T-helper 1 cell treated with Interleukin-12 subunit alpha and Interleukin-12 subunit beta and Interleukin-4 antibody, amounts not matched to agents 30 μg/mL and 1 μg/mL, for 36 hours (primary cell): ENCODE measurements around the gene ARMC2.
"Not testable (repeated sequence)": the region's sequence is repeated elsewhere in the genome, so short reads cannot be mapped to it uniquely, and the experiment has no call there.

Source experiments
- H3K27ac Mint-ChIP-seq: one replicate; pipeline ENCODE4 v1.8.0; 2021; ENCODE audit warnings: mild to moderate bottlenecking, mixed read lengths
- H3K27me3 Mint-ChIP-seq: one replicate; pipeline ENCODE4 v1.8.0; 2021; ENCODE audit warnings: low read depth, mixed read lengths
- H3K36me3 Mint-ChIP-seq: one replicate; pipeline ENCODE4 v1.8.0; 2021; ENCODE audit warnings: low read depth, mixed read lengths
- H3K4me1 Mint-ChIP-seq: one replicate; pipeline ENCODE4 v1.8.0; 2021; ENCODE audit warnings: low read depth, mixed read lengths
- H3K4me3 Mint-ChIP-seq: one replicate; pipeline ENCODE4 v1.8.0; 2021; ENCODE audit warnings: mild to moderate bottlenecking, moderate library complexity, mixed read lengths
- H3K9me3 Mint-ChIP-seq: one replicate; pipeline ENCODE4 v1.8.0; 2021; ENCODE audit warnings: mixed read lengths

The ARMC2 gene

DNA sequence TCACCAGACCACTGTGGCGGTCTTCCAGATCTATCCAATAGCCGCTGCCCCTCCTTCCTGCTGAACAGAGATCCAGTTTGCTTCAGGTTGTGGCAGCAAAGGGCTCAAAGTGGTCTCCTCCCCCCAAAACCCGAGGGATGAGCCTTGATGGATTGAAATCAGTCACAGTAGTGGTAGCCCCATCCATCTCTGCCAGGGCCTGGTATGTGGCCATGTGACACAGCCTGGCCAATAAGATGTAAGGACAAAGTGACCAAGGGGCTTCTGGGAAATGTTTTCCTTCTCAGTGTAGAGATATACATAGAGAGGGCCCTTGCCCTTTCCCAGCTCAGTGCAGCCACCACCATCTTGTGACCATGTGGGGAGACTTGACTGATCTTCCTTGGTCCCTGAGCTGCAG, 4.1 kb upstream of the ARMC2 start:
- Mint-ChIP-seq H3K36me3 (no peaks in the 10 kb centered on the region), H3K27ac (no peak overlapping the region), H3K9me3 (no peaks in the 10 kb centered on the region), H3K4me1 (peaks cover 12% of the 10 kb centered on the region), H3K27me3 (peaks cover 50% of the 10 kb centered on the region), H3K4me3 (no peak overlapping the region)

DNA sequence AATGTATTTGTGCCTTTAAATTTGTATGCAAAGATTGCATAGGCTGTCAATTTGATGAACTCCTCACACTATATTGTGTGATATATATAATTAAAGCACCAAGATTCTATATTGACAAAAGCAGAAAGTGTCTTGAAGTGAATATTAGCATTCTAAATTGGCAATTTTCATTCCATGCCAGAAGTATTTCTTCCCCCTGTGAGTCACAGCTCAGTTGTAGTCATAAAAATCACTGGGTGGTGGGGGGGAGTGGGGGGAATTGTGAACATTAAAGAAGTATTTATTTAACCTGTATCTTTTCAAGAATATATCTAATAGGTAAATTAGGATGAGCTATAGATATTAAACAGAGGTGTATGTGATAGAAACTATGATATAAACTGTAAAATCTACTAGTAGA, 3.1 kb upstream of the ARMC2 start:
- Mint-ChIP-seq H3K4me1 (peaks cover 12% of the 10 kb centered on the region), H3K27ac (no peak overlapping the region), H3K9me3 (no peaks in the 10 kb centered on the region), H3K4me3 (no peak overlapping the region), H3K36me3 (no peaks in the 10 kb centered on the region), H3K27me3 (peaks cover 52% of the 10 kb centered on the region)

DNA sequence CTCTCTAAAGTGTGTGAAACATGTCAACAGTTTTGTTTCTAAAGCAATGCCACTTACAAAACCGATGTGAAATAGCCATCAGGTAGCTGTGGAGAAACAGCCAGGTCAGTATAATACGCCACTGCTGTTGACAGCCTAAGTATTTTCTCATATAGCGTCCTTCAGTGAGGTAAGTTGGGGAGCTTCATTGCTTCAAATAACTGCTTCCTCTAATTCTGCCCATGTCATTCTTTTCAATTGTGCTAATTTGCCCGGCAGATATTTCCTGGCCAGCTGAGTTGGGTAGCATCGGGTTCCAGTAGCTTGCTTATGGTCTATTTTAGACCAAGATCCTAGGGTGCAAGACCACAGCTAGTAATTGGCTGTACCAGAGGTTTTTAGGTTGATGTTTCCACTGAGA, 2.1 kb upstream of the ARMC2 start:
- peaks cover 60% of the 10 kb centered on the region for H3K27me3 Mint-ChIP-seq
- peaks cover 15% of the 10 kb centered on the region for H3K4me1 Mint-ChIP-seq
- no peak overlapping the region for H3K27ac Mint-ChIP-seq
- no peak overlapping the region for H3K4me3 Mint-ChIP-seq
- H3K36me3 Mint-ChIP-seq, result no peaks in the 10 kb centered on the region
- H3K9me3 Mint-ChIP-seq, result no peaks in the 10 kb centered on the region

DNA sequence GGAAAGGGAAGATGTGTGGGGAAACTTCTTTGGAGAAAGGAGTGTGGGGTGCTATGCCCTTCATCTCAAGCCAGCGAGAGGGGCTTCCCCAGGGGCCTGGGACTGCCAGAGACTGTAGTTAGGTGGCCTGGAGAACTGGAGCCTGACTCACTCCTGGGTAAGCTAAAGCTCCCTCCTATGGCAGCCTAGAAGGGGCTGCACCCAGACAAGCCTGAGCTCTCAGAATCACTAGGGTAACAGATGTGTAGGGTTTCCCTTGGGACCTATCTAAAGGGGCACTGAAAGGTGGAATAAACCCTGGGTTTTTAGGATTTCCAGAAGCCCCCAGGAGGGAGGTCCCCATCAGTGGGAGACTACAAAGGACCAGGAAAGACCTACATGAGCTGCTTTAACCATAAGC, 1.6 kb upstream of the ARMC2 start:
- H3K4me3 Mint-ChIP-seq, result no peak overlapping the region
- no peaks in the 10 kb centered on the region for H3K9me3 Mint-ChIP-seq
- no peak overlapping the region for H3K27ac Mint-ChIP-seq
- peaks cover 15% of the 10 kb centered on the region for H3K4me1 Mint-ChIP-seq
- H3K27me3 Mint-ChIP-seq, result peaks cover 58% of the 10 kb centered on the region
- no peaks in the 10 kb centered on the region for H3K36me3 Mint-ChIP-seq

DNA sequence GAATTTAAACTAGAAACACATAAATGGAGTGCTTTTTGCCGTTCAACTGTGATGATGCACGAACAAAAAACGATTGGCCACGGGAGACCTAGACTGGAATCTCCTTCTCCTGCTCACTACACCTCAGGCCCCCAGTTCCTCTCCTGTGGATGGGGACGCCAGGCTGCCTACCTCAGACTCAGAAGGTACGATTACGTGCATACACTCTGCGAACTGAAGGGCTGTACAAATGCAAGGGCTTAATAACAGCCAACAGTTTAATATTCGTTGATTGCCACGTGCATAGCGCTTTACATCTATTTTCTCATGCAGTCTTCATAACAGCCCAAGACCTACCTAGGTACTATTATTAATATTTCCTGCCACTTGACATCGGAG, 495 bp upstream of the ARMC2 start:
- no peaks in the 10 kb centered on the region for H3K36me3 Mint-ChIP-seq
- no peak overlapping the region for H3K27ac Mint-ChIP-seq
- H3K9me3 Mint-ChIP-seq, result no peaks in the 10 kb centered on the region
- H3K4me3 Mint-ChIP-seq, result peak overlapping the region; percentile 83
- H3K27me3 Mint-ChIP-seq, result peaks cover 52% of the 10 kb centered on the region
- H3K4me1 Mint-ChIP-seq, result peaks cover 15% of the 10 kb centered on the region

DNA sequence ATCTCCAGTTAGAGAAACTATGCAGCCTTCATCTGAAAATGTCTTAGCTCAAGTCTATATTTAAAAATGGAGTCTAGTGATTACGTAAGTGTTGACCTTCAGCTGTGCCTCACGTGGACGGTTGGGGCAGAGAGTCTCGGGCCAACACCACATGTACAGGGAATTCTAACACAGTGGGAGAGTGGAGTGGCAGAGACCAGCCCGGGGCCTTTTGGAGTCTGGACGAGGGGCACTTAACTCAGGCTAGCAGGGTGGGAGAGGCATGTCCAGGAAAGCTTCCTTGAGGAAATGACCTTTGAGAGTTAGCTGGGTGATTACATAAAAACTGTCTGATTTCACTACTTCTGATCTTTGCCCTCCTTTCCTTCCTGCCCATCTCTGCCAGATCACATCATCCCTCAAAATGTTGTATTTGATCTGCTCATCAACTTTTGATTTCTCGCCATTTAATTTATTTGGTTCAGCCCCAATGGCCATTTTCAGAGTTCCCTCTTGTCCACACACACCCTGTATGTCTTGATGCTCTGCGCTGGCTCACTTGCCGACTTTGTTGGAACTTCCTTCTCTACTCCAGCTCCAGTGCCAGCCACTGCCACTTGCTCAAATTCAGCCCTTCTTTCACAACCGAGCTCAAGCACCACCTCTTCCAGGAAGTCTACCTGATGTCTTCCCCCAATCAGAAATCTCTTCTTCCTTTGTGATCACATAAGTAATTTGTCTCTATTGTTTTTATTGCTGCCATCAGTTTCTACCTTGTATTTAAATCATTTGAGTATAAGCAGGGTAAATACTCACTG, 2.6 kb downstream of the ARMC2 start:
- Mint-ChIP-seq H3K9me3 (no peaks in the 10 kb centered on the region), H3K4me1 (peaks cover 16% of the 10 kb centered on the region), H3K36me3 (peaks cover 10% of the 10 kb centered on the region), H3K27me3 (peaks cover 26% of the 10 kb centered on the region), H3K27ac (no peak overlapping the region), H3K4me3 (no peak overlapping the region)

DNA sequence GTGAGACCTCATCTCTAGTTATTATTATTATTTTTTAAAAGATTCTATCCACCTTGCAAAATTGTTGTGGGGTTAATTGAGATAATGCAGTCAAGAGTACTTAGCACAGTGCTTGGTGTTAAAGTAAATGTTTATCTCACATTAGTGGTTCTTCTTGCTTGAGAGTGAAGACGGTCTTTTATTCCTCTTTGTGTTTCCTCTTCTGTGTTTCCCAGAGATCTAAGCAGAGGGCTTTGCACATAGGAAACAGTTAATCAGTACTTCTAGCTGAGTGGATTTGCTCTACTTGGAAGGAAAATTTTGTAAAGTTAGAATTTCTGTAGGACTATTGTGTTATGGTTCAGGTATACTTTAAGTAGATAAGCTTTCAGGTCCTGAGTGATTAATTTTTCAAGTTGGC, 3.5 kb downstream of the ARMC2 start:
- Mint-ChIP-seq H3K36me3 (peaks cover 18% of the 10 kb centered on the region), H3K4me3 (no peak overlapping the region), H3K27ac (no peak overlapping the region)

DNA sequence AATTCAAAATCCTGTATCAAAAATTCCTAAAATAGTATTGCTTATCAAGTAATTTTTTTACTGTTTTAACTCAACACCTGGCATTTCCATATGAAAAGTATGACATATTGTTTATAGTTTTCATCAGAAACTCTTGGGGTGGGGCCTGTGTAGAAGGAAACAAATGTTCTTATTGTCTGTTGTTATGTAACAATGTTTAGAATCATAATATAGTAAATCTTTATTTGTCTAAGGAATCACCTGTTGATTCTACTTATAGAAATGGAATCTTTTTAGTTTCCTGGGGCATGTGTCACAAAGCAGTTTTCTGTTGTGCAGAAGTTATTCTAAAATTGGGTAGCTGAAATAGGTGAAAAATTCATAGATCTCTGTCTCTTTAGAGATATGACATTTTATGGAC, 4.9 kb downstream of the ARMC2 start:
- no peak overlapping the region for H3K4me3 Mint-ChIP-seq
- H3K27me3 Mint-ChIP-seq, result peaks cover 19% of the 10 kb centered on the region
- peaks cover 29% of the 10 kb centered on the region for H3K36me3 Mint-ChIP-seq
- H3K27ac Mint-ChIP-seq, result no peak overlapping the region
- H3K9me3 Mint-ChIP-seq, result peaks cover 15% of the 10 kb centered on the region
- H3K4me1 Mint-ChIP-seq, result peaks cover 10% of the 10 kb centered on the region

More for the DNA sequence above, 3.5 kb downstream of the ARMC2 start:
- H3K9me3 Mint-ChIP-seq, result peaks cover 2% of the 10 kb centered on the region
- H3K4me1 Mint-ChIP-seq, result peaks cover 16% of the 10 kb centered on the region
- H3K27me3 Mint-ChIP-seq, result peaks cover 19% of the 10 kb centered on the region

DNA sequence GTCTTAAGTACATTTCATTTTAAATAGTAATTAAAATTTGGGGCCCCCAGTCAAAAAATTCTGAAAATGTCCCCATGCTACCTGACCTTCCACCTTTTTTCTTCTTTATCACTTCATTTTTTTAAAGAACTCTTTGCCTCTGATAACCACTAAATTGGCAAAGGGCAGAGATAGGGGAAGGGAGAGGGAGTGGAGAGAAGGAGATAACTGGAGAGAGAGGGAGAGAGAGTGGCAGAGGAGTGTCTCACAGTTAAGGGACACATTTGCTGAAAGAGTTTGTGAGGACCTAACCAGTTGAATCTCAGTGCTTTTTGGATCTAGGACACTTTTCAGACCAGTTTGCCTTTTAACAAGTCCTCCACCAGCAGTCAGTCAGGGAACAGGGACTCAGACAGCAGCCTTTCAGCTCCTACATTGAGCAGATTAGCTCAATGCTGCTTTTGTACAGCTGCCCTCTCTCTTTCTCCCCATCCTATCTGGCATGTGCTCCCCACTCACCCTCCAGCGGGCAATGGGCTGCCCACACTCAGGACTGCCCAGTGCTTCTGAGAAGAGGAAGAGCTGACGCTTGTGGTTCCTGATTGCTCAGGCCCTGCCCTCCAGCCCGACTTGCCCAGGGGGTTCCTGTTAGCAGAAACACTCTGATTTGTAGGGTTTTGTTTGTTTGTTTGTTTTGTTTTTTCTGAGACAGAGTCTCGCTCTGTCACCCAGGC, 14.4 kb downstream of the ARMC2 start:
- peaks cover 22% of the 10 kb centered on the region for H3K36me3 Mint-ChIP-seq

DNA sequence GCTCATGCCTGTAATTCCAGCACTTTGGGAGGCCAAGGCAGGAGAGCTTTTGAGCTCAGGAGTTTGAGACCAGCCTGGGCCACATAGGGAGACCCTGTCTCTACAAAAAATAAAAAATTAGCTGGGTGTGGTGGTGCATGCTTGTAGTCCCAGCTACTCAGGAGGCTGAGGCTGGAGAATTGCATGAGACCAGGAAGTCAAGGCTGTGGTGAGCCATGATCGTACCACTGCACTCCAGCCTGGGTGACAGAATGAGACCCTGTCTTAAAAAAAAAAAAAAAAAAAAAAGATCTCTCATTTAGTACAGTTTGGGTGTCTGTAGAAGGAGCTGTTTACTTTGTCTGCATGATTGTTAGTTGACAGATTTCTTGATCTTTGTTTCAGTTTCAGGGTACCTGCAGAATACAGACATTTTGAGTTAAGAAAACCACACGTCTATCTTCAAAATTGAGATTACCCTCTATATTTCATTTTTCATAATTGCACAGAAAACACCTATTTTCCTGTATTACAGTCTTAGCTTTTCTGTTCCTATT, 17.6 kb downstream of the ARMC2 start:
- H3K9me3 Mint-ChIP-seq, result not testable (repeated sequence)
- Mint-ChIP-seq H3K27ac (peak overlapping the region; percentile 58), H3K27me3 (peaks cover 19% of the 10 kb centered on the region), H3K4me1 (peaks cover 27% of the 10 kb centered on the region), H3K36me3 (peaks cover 23% of the 10 kb centered on the region), H3K4me3 (peak overlapping the region; percentile 32)

More for the DNA sequence above, 14.4 kb downstream of the ARMC2 start:
- Mint-ChIP-seq H3K27ac (no peak overlapping the region), H3K27me3 (peaks cover 5% of the 10 kb centered on the region), H3K4me3 (no peak overlapping the region), H3K9me3 (peaks cover 6% of the 10 kb centered on the region), H3K4me1 (peaks cover 20% of the 10 kb centered on the region)

DNA sequence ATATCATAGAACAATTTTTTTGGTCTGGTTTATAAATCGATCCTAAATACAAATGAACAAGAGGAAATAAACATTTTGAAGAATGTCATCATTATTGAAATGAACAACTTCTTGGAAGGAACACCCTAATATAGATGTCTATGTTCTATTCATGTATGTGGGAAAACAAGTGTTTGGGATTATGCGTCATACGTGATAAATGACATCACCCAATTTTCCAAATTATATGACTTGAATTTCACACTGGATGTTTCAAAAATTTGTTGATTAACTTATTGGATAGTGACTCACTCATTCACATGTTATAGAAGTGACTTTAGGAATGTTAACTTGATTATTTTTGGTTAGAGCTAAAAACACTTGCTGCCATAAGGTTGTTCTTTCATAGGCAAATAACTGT, 18.6 kb downstream of the ARMC2 start:
- Mint-ChIP-seq H3K4me3 (no peak overlapping the region), H3K9me3 (no peaks in the 10 kb centered on the region), H3K27ac (no peak overlapping the region), H3K36me3 (peaks cover 23% of the 10 kb centered on the region), H3K4me1 (peaks cover 34% of the 10 kb centered on the region), H3K27me3 (peaks cover 22% of the 10 kb centered on the region)

DNA sequence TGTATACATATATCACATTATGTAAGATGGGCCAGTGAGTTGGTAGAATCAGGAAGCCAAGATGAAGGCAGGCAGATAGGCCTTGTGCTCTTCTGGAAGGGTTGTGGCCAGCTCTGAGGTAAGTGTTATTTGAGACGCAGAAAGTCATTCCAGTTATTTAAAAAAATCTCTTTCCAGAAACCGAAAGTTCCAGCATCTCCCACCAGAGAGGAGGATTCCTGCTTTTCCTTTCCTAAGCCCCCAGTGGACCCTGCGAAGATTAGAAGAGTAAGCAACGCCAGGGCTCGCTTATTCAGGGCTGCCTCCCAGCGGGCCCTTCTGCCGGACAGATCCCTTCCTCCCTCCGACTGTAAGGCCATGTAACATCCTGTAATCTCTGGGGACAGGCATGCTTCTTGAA, 20.4 kb downstream of the ARMC2 start:
- Mint-ChIP-seq H3K27ac (no peak overlapping the region), H3K27me3 (peaks cover 22% of the 10 kb centered on the region), H3K4me1 (peaks cover 44% of the 10 kb centered on the region), H3K36me3 (peaks cover 29% of the 10 kb centered on the region), H3K9me3 (no peaks in the 10 kb centered on the region), H3K4me3 (no peak overlapping the region)

DNA sequence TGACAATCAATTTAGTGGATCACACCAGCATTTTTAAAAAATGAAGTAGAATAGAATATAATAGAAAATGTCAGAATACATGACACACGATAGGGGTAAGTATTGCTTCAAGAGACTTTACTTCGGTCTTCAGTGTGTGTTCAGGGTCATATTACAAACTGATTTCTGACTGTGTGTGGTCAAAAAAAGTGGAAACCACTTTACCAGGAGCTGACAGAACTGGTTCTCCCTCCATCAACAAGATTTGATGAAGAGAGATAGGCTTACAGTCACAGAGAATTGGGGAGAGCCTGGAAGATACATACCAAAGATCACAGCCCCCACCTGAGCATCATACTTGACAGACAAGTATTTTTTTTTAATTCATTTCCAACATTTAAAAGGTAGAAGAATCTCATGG, 21.7 kb downstream of the ARMC2 start:
- Mint-ChIP-seq H3K36me3 (peaks cover 31% of the 10 kb centered on the region), H3K27me3 (peaks cover 22% of the 10 kb centered on the region), H3K27ac (no peak overlapping the region), H3K4me3 (no peak overlapping the region), H3K9me3 (no peaks in the 10 kb centered on the region), H3K4me1 (peaks cover 51% of the 10 kb centered on the region)

DNA sequence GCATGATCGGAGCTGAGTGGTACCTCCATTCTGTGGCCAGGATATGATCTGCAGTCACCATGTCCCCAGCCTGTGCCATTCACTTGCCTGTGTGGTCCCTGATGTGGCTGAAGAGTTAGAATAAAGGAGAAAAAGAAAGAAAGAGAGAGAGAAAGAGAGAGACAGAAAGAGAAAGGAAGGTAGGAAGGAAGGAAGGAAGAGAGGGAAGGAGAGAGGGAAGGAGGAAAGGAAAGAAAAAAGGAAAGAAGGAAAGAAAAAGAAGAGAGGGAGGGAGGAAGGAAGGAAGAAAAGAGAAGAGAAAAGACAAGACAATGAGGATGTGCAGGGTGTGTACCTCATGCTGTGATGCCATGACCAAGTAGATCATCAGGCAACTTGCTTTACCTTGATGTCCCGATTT, 22.1 kb downstream of the ARMC2 start:
- Mint-ChIP-seq H3K27ac (peak overlapping the region; percentile 18), H3K36me3 (peaks cover 31% of the 10 kb centered on the region), H3K4me3 (no peak overlapping the region), H3K27me3 (peaks cover 22% of the 10 kb centered on the region), H3K9me3 (no peaks in the 10 kb centered on the region), H3K4me1 (peaks cover 56% of the 10 kb centered on the region)

DNA sequence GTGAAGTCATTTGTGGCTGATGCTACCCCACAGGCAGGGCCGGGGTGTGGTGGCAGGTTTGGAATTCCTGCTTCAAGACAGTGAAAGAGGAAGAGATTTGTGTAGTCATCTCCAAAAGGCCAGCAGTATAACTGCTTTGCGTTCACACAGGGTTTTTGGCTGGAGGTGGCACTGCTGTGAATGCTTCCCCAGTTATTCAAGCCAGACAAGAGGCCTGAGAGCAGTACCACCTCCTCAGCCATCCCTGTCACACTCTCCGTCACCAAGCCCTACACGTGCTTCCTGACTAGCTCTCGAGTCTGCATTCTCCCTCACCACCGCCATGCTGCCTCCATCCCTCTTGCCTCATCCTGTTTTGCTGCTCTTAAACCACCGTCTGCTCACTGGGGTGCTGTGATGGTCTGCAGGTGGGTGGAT, 23.9 kb downstream of the ARMC2 start:
- Mint-ChIP-seq H3K27me3 (peaks cover 18% of the 10 kb centered on the region), H3K4me1 (peaks cover 46% of the 10 kb centered on the region), H3K36me3 (peaks cover 35% of the 10 kb centered on the region), H3K4me3 (peak overlapping the region; percentile 45), H3K9me3 (no peaks in the 10 kb centered on the region), H3K27ac (peak overlapping the region; percentile 80)
